COLO829 (cell line): Measurements from ENCODE around the gene KLF3.
"Not testable (repeated sequence)": the region's sequence is repeated elsewhere in the genome, so short reads cannot be mapped to it uniquely, and the experiment has no call there.

Source experiments
- DNase-seq: peaks from one replicate; pipeline ENCODE4 v3.0.0; 2012; ENCODE audit warnings: low spot score

KLF3 gene

DNA sequence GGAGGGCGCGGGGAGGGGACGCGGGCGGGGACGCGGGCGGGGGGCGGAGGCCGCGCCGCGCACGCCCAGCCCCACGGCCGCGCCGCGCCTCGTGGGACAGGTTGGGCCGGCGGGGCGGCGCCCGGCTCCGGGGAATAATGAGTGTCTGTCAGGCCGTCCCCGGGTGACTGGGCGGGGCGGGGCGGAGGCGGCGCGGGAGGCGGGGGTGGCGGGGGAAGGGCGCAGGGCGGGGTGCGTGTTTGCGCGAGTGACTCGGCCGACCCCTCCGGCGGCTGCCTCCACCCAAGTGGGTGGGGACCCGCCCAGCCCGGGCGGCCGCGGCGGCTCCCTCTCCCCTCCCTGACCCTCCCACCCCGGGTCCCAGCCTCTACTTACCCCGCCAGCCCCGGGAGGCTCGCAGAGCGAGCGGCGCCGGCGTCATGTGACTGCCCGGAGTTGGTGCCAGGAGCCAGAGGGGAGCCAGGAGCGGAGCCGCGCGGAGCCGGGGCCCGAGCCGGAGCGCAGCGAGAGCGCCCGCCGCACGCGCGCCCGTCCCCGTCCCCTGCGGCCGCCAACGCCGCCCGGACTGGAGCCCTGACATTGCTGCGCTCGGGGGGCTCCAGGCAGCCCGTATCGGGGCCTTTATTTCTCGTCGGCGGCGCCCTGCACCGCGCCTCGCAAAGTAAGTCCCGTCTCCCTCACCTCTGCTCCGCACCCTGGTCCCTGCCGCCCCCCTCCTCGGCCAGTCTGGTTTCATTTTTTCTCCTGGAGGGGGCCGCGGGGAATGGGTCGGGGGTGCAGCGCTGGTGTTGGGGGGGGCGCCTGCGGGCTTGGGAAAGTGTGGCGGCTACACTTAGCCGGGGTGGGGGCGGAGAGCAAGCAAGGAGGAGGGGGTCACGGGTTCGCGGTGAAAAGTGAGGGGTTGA, at the start of gene KLF3:
Gene KLF3, plus strand, starts transcription at position 399 of the 905 bp plus-strand sequence. CDS start 16,427 bp downstream, outside the sequence.
- DNase-seq, result peak; percentile 60

DNA sequence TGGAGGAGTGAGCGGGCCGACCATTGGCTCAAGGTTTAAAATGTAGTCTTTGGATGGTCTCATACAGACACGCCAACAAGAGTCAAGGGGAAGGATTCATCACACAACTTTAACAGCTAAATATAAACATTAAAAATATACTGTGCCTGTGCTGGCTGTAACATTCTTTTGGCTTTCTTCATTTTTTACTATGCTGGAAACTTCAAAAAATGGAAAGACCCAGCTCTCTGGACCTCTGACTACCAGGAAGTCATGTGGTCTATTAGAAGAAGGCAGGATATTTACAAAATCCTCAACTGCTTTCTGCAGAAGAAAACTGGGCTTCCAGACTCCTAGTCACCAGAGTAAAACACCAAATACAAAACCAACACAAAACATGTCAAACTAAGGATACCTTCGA, 49.8 kb upstream of the KLF3 start:
- DNase-seq, result no peak

DNA sequence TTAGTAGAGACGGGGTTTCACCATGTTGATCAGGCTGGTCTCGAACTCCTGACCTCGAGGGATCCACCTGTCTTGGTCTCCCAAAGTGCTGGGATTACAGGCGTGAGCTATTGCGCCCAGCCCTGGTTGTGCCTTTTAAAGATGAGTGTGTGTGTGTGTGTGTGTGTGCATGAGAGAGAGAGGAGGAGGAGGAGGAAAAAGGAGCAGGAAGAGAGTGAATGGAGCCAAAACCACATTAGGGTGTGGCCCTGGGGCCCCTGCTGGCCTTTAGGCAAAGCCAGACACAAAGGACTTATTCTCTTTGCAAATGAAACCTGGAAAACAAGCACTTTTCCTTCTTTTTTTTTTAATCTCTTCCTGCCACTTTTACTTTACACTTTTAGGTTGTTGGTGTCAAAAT, 48.2 kb upstream of the KLF3 start:
- DNase-seq, result no peak

DNA sequence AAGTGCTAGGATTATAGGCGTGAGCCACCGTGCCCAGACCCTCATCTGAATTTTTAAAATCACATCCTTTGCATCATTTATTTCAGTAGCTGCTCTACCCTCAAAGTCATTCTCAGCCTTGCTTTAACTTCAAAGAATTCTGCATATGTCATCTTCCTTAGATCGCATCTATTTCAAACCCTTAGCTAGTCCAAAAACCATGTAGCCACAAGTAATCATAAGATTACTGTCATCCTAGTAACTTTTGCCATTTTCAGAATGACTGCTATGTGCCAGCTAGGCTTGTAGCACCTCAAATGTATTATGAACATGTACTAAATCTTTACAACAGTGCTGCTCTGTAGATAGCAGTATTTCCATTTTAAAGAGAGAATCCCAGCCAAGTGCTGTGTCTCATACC, 45.5 kb upstream of the KLF3 start:
- DNase-seq, result no peak

DNA sequence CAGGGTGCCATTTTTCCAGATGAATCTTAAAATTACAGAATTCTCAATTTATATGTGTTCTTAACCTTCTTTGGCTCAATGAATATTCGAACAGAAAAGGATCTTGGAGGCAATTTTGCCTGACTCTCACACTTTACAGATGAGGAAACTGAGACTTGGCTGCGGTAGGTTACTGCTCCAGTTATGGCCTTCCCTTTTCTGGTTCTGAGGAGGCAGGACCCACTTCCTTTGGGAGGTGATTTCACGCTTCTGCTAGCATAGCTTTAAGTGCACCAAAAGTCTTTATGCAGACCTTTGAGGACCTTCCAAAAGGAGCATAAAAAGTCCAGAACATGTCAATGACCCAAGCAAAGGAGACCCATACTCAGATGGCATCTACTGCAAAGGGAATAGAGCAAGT, 44.7 kb upstream of the KLF3 start:
- DNase-seq, result no peak

DNA sequence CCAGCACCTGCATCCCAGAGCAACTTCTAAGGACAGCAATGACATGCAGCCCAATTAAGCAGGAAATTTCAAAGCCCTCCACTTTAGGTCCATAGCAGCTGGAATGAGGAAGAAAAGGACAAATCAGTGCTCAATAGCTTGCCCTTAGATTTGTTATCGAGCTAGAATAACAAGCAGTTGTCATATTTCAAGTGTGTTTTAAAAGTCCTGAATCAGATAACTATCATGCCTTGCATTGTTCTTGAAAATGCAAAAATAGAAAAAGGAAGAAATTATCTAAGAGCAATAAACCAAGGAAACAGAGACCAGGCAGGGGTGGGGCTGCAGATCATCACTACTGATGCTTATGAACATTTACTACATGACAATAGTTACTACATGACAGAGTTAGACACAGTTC, 43.9 kb upstream of the KLF3 start:
- no peak for DNase-seq

DNA sequence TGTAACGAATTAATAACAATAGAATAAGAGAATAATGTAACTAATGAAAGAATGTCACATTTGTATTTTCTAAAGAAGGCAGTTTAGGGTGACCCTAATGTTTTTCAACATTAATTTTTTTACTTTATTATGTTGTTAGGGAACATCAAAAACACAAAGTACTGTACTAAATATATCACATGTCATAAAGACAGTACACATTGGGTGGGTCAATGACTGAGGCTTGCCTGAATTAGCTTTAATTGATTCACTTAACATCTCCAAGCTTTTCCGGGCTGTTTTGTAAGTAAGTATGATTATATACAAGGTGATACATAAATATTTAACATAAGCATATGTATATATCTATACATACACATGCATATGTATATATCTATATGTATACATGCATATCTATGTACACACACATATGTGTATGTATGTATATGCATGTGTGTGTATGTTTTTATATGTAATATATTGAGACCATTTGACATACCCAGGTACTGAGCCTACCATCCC, 43.4 kb upstream of the KLF3 start:
- no peak for DNase-seq

DNA sequence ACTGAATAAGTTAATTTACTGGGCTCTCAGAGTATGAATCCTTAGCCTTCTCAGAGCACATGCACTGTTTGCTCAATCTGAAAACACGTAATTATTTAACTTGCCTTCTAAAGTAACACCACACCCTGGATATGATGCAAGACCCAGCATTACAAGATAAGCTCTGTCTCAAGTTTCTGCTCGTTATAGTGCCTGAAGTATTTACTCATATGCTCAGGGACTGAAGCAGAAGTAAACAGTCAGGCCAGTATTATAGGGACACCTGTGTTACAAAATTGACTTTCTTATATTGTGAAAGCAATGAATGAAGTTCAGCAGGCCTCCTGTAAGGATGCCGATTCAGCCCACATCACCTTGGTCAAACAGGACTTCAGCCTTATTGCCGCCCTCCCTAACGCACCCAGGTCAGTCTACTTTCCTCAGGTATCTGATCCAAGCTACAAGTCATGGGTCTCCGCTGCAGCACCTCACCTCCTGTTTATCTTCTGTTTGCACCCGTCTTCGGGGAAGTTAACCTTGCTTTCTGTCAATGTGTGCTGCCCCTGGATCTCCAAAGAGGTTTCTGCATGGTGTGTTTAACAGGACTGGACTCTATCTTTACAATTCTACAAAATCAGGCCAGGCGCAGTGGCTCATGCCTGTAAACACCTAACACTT, 42.8 kb upstream of the KLF3 start:
- no peak for DNase-seq

DNA sequence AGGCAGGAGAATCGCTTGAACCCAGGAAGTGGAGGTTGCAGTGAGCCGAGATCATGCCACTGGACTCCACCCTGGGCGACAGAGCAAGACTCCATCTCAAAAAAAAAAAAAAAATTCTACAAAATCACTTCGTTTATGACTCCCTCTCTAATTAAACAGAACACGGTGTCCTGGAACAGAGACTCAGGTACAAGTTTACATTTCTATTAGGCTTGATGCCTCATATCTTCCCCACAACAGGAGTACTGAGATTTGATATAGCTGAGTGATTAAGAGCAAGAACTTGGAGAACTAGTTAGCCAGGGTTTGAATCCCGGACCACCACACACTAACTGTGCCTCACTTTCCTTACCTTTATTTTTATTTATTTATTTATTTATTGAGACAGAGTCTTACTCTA, 42.2 kb upstream of the KLF3 start:
- no peak for DNase-seq

DNA sequence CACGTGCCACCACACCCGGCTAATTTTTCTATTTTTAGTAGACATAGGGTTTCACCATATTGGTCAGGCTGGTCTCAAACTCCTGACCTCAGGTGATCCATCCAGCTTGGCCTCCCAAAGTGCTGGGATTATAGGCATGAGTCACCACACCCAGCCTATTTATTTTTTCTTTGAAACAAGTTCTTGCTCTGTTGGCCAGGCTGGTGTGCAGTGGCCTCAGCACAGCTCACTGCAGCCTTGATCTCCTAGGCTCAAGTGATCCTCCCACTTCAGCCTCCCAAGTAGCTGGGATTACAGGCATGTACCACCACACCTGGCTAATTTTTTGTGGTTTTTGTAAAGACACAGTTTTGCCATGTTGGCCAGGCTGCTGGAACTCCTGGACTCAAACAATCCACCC, 41.7 kb upstream of the KLF3 start:
- DNase-seq, result not testable (repeated sequence)

DNA sequence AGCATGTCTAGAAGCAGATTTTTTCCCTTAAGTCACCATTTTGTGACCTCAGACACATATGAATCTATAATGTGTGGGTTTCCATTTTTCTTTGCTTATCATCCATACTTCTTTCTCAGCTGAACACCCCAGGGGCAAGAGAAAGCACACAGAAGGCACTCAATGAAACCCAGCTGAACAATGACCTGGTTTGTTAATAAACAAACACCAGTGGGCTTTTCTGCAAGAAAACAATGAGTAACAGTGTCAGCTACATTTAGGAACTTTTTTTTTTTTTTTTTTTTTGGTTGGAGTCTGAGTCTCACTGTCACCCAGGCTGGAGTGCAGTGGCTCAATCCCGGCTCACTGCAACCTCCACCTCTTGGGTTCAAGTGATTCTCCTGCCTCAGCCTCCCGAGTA, 40.7 kb upstream of the KLF3 start:
- DNase-seq, result peak; percentile 24

DNA sequence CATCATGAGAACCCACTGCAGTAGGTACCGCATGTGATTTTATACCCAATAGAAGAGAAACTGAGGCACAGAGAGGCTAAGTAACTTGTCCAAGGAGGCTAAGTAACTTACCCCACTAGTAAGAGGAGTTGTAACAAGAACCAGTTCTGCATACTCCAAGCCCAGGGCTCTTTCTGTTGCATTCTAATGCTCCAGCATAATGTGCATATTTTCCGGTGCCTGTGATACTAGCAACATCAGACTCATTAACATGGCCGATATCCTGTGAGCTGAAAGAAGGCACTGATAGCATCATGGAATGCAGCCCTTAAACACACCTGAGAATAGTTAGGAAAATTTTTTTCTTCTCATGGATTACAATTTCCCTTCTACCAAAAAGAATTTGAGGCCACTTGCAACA, 39.7 kb upstream of the KLF3 start:
- no peak for DNase-seq

DNA sequence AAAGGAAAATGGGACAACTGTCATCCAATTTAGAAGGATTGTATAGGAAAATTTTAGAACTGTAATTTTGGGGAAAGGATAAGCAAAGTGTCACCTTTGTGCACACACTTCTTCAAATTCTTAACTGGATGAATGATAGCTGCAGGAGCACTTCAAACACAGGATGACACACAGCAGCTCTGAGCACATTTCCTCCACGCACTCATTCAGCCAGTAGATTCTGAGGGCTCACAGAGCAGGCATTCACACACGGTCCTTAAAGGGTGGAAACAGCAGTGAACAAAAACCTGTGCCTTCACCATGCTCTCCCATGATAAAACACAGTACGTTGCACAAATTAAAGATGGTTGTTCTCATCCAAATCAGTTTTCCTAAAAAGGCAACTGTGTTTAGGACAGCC, 38.5 kb upstream of the KLF3 start:
- no peak for DNase-seq

DNA sequence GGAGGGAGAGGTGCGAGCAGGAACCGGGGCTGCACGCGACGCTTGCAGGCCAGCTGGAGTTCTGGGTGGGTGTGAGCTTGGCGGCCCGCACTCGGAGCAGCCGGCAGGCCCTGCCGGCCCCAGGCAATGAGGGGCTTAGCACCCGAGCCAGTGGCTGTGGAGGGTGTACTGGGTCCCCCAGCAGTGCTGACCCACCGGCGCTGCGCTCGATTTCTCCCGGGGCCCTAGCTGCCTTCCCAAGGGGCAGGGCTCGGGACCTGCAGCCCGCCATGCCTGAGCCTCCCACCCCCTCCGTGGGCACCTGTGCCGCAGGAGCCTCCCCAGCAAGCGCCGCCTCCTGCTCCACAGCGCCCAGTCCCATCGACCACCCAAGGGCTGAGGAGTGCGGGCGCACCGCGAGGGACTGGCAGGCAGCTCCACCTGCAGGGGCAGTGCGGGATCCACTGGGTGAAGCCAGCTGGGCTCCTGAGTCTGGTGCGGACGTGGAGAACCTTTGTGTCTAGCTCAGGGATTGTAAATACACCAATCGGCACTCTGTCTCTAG, 37.0 kb upstream of the KLF3 start:
- not testable (repeated sequence) for DNase-seq

DNA sequence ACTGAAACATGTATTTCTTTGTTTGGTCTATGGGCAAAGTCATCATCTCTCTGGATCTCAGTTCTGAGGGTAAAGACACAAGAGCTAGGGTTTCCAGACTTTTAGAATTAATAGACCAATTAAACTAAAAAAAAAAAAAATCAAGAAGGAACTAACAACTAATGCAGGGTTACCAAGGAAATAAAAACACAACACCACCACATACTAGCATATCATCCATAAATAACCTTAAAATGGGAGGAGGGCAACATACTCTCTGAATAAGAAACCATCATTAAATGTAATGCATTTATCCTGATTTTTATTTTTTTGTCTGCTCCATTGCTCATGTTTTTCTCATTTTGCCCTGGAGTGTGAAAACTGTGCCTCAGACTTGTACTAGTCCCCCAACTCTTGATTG, 33.5 kb upstream of the KLF3 start:
- no peak for DNase-seq

DNA sequence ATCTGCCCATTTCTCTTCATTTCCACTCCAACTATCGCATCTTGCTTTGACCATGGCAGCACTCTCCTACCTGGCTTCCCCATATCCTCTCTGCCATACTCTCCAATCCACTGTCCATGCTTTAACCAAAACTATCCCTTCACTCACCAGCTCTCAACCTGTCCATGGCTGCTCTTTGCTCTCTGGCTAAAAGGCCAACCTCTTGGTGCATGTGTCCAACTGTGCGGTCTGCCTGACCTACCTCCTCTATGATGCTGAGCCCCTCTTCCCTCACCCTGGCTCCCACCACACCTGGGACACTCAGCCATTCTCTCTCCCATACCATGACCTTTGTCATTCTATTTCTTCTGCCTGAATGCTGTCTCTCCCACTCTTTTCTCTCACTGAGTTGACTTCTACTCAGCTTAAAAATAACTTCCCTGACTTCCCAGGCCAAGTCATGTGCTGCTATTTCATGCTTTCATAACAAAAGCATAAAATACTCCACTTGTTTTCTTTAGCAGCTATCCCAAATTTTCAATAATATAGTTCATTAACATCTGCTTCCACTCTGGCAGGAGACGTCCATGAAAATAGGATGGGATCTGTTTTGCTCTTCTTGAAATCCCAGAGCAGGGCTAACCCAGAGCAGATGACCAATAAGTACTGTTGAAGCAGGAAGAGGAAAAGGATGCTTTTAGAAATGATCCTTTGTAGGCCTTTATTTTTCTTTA, 29.8 kb upstream of the KLF3 start:
- DNase-seq, result no peak

DNA sequence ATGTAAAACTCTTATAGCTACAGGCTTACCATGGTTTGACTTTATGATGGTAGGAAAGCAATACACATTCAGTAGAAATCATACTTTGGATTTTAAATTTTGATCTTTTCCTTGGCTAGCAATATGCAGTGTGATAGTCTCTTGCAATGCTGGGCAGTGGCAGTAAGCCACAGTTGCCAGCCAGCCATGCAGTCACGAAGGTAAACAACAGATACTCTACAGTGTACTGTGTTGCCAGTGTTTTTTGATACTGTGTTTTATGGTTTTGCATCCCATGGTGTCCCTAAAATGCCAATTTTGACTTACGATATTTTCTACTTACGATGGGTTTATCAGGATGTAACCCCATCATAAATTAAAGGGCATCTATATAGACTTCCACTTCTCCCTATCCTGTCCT, 24.8 kb upstream of the KLF3 start:
- DNase-seq, result no peak

DNA sequence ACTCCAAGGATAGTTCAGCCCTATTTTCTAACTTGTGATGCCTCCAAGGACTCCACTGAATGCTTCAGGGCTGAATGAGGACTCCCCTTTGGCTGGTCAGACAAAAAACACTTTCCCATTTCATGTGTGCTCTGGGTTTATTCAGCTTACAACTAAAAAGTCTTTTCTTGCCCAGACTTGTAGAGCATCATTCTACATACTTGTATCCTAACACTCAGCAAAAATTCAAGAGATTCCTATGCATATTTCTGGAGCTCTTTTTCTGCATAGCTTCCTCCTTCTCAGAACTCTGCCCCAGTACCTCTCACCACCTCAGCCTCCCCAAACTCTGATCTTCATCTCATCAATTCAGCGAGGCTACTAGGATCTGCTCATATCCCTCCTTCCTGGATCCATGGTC, 22.2 kb upstream of the KLF3 start:
- no peak for DNase-seq

DNA sequence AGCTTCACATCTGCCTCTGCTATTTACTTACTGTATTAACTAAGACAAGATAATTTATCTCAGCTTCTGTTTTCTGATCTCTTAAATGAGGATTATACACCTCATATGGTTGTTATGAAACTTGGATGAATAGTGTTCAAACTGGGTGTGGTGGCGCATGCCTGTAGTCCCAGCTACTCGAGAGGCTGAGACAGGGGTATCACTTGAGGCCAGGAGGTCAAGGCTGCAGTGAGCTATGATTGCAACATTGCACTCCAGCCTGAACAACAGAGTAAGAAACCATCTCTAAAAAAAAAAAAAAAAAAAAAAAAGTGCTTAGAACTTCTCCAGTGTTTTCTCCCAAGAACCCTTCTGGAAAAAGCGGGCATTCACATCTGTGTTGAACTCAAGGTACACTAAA, 19.8 kb upstream of the KLF3 start:
- no peak for DNase-seq

DNA sequence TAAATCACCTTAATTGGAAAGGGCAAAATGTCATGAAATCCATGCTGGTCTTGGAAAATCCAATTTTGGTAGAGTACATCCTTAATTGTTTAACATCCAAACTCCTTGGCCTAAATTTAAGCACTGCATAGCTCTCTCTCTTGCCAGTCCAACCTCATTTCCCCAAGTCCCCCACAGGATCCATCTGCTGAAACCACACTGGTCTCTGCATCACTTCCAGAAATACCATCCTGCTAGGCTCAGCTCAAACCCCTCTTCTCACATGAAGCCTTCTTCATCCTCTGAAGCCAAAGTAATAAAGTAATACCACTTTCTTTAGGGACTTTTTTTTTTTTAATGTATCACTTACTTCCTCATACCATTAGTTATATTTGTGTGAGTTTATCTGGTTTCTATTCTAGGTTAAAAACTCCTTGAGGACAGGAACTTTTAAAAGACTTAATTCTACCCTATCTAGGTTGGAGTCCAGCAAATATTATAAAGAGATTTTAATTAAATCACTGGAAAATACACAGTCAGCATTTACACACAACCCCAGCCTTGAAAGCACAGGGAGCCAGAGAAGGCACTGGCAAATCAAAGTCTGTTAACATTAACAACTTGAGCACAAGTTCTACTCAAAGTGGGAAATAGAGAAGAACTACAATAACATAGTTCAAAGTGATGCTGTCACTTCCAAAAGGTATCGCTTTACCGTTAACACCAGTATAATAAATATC, 16.7 kb upstream of the KLF3 start:
- DNase-seq, result no peak

DNA sequence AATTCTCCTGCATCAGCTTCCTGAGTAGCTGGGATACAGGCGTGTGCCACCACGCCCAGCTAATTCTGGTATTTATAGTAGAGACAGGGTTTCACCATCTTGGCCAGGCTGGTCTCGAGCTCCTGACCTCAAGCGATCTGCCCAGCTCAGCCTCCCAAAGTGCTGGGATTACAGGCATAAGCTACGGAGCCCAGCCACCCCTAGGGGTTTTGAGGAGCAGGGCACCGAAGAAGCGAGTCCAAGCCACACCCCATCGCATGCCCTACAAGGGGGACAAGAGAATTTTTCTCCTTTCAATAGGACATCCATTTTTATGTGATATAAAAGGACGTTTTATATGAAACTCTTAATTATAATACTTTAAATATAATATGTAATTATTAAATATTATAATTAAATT, 13.9 kb upstream of the KLF3 start:
- DNase-seq, result no peak

DNA sequence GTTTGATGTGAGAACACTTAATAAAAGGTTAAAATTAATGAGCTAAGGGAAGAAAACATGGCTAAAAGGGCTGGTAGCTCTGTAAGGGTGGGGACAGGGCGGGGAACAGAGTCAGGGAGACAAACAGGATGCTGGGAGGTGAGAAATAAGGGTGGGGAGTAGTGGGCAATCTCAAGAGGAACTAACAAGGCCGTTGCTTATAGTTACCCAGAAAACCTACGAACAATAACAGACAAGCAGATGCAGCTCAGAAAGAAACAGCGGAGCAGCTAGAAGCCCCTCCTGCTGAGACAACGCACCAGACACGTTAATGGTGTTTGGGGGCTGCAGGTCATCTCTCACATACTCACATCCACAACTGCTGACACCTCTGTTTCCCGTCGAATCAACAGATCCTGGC, 9.7 kb upstream of the KLF3 start:
- DNase-seq, result no peak
